Measurements from ENCODE around the gene TEX9. TPM values are rescaled to one million over a fixed set of nuclear protein-coding genes. Genes with fewer than 3 reads are reported as not detected.

TEX9 gene
- total and polyA plus RNA-seq, 2 of the 4 experiments (the other 2 are of a cell fraction) = 0.63 to 1.4 TPM

- no peak overlapping the region for H4K5ac ChIP-seq (ENCODE audit: low read depth, low read length)
- 100% methylated on average over 1 of the region's 1 CpG; no CpG with 5 or more reads in 1 of the 2 experiments for WGBS, 2 experiments (ENCODE audit: extremely low coverage in 2 of 2, insufficient read length in 1 of 2)
- H4K8ac ChIP-seq (ENCODE audit: low read depth in 2 of 2, low read length in 2 of 2) = no peak overlapping the region
- no peak overlapping the region for H2AK9ac ChIP-seq (replicated peaks; ENCODE audit: low read depth, low read length, poor library complexity)
- H3K56ac ChIP-seq (ENCODE audit: extremely low read depth, insufficient read depth, low read length) = no peak overlapping the region
- intact Hi-C loops (cut with micrococcal nuclease) (no loop called here), dilution Hi-C loops (cut with HindIII; ENCODE audit: low sequenced_read_pairs, unreplicated experiment) (no loop called here), in situ Hi-C loops (cut with MboI; ENCODE audit: low sequenced_read_pairs) (no loop called here)
- ATAC-seq (ENCODE audit: low read depth) (no peak), DNase-seq (no peak)
- H3K36me3 ChIP-seq (ENCODE audit: control insufficient read depth, insufficient read depth, low read length) = no peaks in the 10 kb centered on the region
- H3K4ac ChIP-seq (ENCODE audit: low read depth, low read length) = no peak overlapping the region
- H4K91ac ChIP-seq (ENCODE audit: insufficient read depth, low read depth, low read length) = no peak overlapping the region
- H3K27me3 ChIP-seq (ENCODE audit: control insufficient read depth, insufficient read depth, low read length) = no peaks in the 10 kb centered on the region
- no peak overlapping the region for H2AK5ac ChIP-seq (ENCODE audit: low read depth, low read length)
- H3K9me3 ChIP-seq (ENCODE audit: control insufficient read depth, insufficient read depth, low read length) = no peaks in the 10 kb centered on the region
- no peak overlapping the region for H2BK20ac ChIP-seq (ENCODE audit: low read depth, low read length)
- no peak overlapping the region for H2BK5ac ChIP-seq (ENCODE audit: low read depth, low read length, poor library complexity, severe bottlenecking)
- no peaks in the 10 kb centered on the region for H3K9me1 ChIP-seq (ENCODE audit: insufficient read depth, low read length)
- no peaks in the 10 kb centered on the region for H3K4me1 ChIP-seq (ENCODE audit: control insufficient read depth, insufficient read depth, low read length)
- no TSS peak for BruUV-seq (replicated peaks)
- no peak overlapping the region for H2BK120ac ChIP-seq (ENCODE audit: low read depth, low read length)
- H2BK15ac ChIP-seq (ENCODE audit: low read depth, low read length) = no peak overlapping the region
- TF ChIP-seq, protein P1, sequence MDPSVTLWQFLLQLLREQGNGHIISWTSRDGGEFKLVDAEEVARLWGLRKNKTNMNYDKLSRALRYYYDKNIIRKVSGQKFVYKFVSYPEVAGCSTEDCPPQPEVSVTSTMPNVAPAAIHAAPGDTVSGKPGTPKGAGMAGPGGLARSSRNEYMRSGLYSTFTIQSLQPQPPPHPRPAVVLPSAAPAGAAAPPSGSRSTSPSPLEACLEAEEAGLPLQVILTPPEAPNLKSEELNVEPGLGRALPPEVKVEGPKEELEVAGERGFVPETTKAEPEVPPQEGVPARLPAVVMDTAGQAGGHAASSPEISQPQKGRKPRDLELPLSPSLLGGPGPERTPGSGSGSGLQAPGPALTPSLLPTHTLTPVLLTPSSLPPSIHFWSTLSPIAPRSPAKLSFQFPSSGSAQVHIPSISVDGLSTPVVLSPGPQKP (IDR thresholded peaks at IDR 0.05; ENCODE audit: borderline replicate concordance, low read depth, low read length) = no peak
- TF ChIP-seq CTCF (conservative IDR thresholded peaks at IDR 0.05; ENCODE audit: low read depth, low read length) = no peak
- no peak for TF ChIP-seq MXI1 (IDR thresholded peaks at IDR 0.05; ENCODE audit: borderline replicate concordance, low read depth, low read length)
- TF ChIP-seq RAD21 (IDR thresholded peaks at IDR 0.05; ENCODE audit: low read length) = no peak
- TF ChIP-seq BHLHE40 (IDR thresholded peaks at IDR 0.05; ENCODE audit: low read depth, low read length) = no peak
- no peak for TF ChIP-seq RFX5 (IDR thresholded peaks at IDR 0.05; ENCODE audit: low read depth, low read length)
- no peak for TF ChIP-seq CEBPB (IDR thresholded peaks at IDR 0.05; ENCODE audit: low read depth, low read length)
- TF ChIP-seq FOS (IDR thresholded peaks at IDR 0.05; ENCODE audit: low read depth, low read length) = no peak
- TF ChIP-seq MAZ (IDR thresholded peaks at IDR 0.05; ENCODE audit: borderline replicate concordance, low read depth, low read length) = no peak
- no peak for TF ChIP-seq RCOR1 (IDR thresholded peaks at IDR 0.05; ENCODE audit: insufficient replicate concordance, low read length)
- no peak for TF ChIP-seq POLR2A (IDR thresholded peaks at IDR 0.05; ENCODE audit: low read depth, low read length)
- TF ChIP-seq, protein P2, sequence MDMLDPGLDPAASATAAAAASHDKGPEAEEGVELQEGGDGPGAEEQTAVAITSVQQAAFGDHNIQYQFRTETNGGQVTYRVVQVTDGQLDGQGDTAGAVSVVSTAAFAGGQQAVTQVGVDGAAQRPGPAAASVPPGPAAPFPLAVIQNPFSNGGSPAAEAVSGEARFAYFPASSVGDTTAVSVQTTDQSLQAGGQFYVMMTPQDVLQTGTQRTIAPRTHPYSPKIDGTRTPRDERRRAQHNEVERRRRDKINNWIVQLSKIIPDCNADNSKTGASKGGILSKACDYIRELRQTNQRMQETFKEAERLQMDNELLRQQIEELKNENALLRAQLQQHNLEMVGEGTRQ (IDR thresholded peaks at IDR 0.05; ENCODE audit: low read depth, low read length) = no peak
- no peak for TF ChIP-seq SMC3 (IDR thresholded peaks at IDR 0.05; ENCODE audit: low read depth, low read length)
- no peak for TF ChIP-seq CHD1 (IDR thresholded peaks at IDR 0.05; ENCODE audit: low read depth, low read length)
- no peak for TF ChIP-seq MAFK (IDR thresholded peaks at IDR 0.05; ENCODE audit: low read depth, low read length)
- TF ChIP-seq NFE2L2 (IDR thresholded peaks at IDR 0.05; ENCODE audit: low read depth, low read length) = no peak
- H3K9ac ChIP-seq (ENCODE audit: low read depth, low read length) = no peak overlapping the region
- no peak overlapping the region for H3K14ac ChIP-seq (replicated peaks; ENCODE audit: low read depth, low read length)
- H3K27ac ChIP-seq (ENCODE audit: insufficient read depth, low read length) = no peak overlapping the region
- no peak overlapping the region for H3K23ac ChIP-seq (ENCODE audit: low read depth, low read length)
- no peaks in the 10 kb centered on the region for H3K79me1 ChIP-seq (ENCODE audit: low read depth in 1 of 2, low read length in 2 of 2)
- CTCF ChIA-PET = interaction anchor here (0.6 to 0.7 kb wide), 2 partner anchors 42 to 147 kb away, joined by 3 to 5 read pairs; no protein-coding TSS in a partner anchor
- POLR2A ChIA-PET (ENCODE audit: unreplicated experiment) = no interaction called here
- H3K18ac ChIP-seq (ENCODE audit: low read depth, low read length) = no peak overlapping the region
- no peak overlapping the region for H3K4me3 ChIP-seq (ENCODE audit: insufficient read depth, low read depth, low read length)
- no peak overlapping the region for H2AFZ ChIP-seq (replicated peaks; ENCODE audit: low read length, poor library complexity)
- H3K4me2 ChIP-seq (ENCODE audit: low read depth, low read length) = no peak overlapping the region
- no peaks in the 10 kb centered on the region for H4K20me1 ChIP-seq (ENCODE audit: insufficient read depth, low read length)
Observed at GRCh38 chr15:56454836-56455235, 89.6 kb downstream of the TEX9 start.
